ENCODE measurements around the gene RNFT2. TPM values are rescaled to one million over a fixed set of nuclear protein-coding genes. Genes with fewer than 3 reads are reported as not detected.

Gene RNFT2
- total RNA-seq, 2 experiments from 2014 or later, result 4.9 to 6.0 TPM

DNA sequence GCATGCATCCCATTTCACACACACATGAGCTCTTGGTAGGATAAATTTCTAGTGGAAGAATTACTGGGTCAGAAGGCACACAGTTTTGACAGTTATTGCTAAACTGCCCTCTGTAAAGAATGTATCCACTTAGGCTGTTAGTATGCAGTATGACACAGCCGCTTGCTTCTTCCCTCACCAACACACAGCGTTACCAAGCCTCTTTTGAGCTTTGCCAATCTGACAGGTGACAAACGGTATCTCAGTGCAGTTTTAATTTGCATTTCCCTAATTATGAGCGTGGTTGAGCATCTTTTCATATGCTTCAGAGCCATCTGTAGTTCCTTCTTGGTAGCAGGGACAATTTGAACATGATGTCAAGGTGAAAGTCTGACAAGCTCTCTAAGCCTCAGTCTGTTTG, 100.2 kb downstream of the RNFT2 start:
- no peak overlapping the region for H3K27ac Mint-ChIP-seq
- intact Hi-C loops (cut with DNase I, micrococcal nuclease), result no loop called here
- no peaks in the 10 kb centered on the region for H3K9me3 Mint-ChIP-seq

GRCh38 chr12:116839287-116839830, 101.2 kb downstream of the RNFT2 start:
- H3K27me3 ChIP-seq (ENCODE audit: control insufficient read depth in 1 of 2, insufficient read depth in 2 of 2, low read length in 2 of 2), result no peaks in the 10 kb centered on the region
- no peaks in the 10 kb centered on the region for H3K4me1 ChIP-seq (ENCODE audit: insufficient read depth, low read length)
- no peak overlapping the region for H3K27ac ChIP-seq (ENCODE audit: low read depth in 1 of 2, low read length in 2 of 2)
- ChIA-PET POLR2A (no interaction called here), CTCF (no interaction called here)
- H3K4me3 ChIP-seq (ENCODE audit: low read length), result no peak overlapping the region
- Mint-ChIP-seq H3K4me1 (ENCODE audit: low read depth) (no peaks in the 10 kb centered on the region), H3K36me3 (ENCODE audit: low read depth) (peaks cover 7% of the 10 kb centered on the region), H3K9me3 (no peaks in the 10 kb centered on the region), H3K4me3 (no peak overlapping the region), H3K27me3 (no peaks in the 10 kb centered on the region), H3K27ac (no peak overlapping the region)
- intact Hi-C loops (cut with DNase I, micrococcal nuclease), result no loop called here
- no peak for ATAC-seq (ENCODE audit: poor library complexity)
- DNase-seq, result no peak
- TF ChIP-seq CTCF (IDR thresholded peaks at IDR 0.05), result no peak
- H3K9me3 ChIP-seq (ENCODE audit: control insufficient read depth in 1 of 2, insufficient read depth in 1 of 2, low read length in 2 of 2), result no peaks in the 10 kb centered on the region
- H3K36me3 ChIP-seq (ENCODE audit: insufficient read depth, low read length), result peaks cover 3% of the 10 kb centered on the region

More for the DNA sequence above, 100.2 kb downstream of the RNFT2 start:
- Histone ChIP-seq H3K4me3 (ENCODE audit: low read length) (no peak overlapping the region), H3K4me1 (ENCODE audit: insufficient read depth, low read length) (no peaks in the 10 kb centered on the region), H3K36me3 (ENCODE audit: insufficient read depth, low read length) (peaks cover 3% of the 10 kb centered on the region), H3K27ac (ENCODE audit: low read depth in 1 of 2, low read length in 2 of 2) (no peak overlapping the region), H3K9me3 (ENCODE audit: control insufficient read depth in 1 of 2, insufficient read depth in 1 of 2, low read length in 2 of 2) (peaks cover 0 to 3% of the 10 kb centered on the region in 2 experiments), H3K27me3 (ENCODE audit: control insufficient read depth in 1 of 2, insufficient read depth in 2 of 2, low read length in 2 of 2) (no peaks in the 10 kb centered on the region)
- DNase-seq (no peak), ATAC-seq (ENCODE audit: poor library complexity) (no peak)
- Mint-ChIP-seq H3K4me3 (no peak overlapping the region), H3K4me1 (ENCODE audit: low read depth) (no peaks in the 10 kb centered on the region), H3K27me3 (no peaks in the 10 kb centered on the region), H3K36me3 (ENCODE audit: low read depth) (peaks cover 10% of the 10 kb centered on the region)
- no peak for TF ChIP-seq CTCF (IDR thresholded peaks at IDR 0.05)
- ChIA-PET POLR2A (no interaction called here), CTCF (no interaction called here)

- peaks cover 4% of the 10 kb centered on the region for H3K36me3 Mint-ChIP-seq (ENCODE audit: low read depth)
- no peaks in the 10 kb centered on the region for H3K27me3 ChIP-seq (ENCODE audit: control insufficient read depth in 1 of 2, insufficient read depth in 2 of 2, low read length in 2 of 2)
- no peak for TF ChIP-seq CTCF (IDR thresholded peaks at IDR 0.05)
Observed at GRCh38 chr12:116843085-116843484, 105.0 kb downstream of the RNFT2 start.

More at GRCh38 chr12:116843085-116843484, 105.0 kb downstream of the RNFT2 start:
- Histone ChIP-seq H3K9me3 (ENCODE audit: control insufficient read depth in 1 of 2, insufficient read depth in 1 of 2, low read length in 2 of 2) (no peaks in the 10 kb centered on the region), H3K4me3 (ENCODE audit: low read length) (no peak overlapping the region), H3K4me1 (ENCODE audit: insufficient read depth, low read length) (no peaks in the 10 kb centered on the region), H3K27ac (ENCODE audit: low read depth in 1 of 2, low read length in 2 of 2) (no peak overlapping the region), H3K36me3 (ENCODE audit: insufficient read depth, low read length) (no peaks in the 10 kb centered on the region)
- Mint-ChIP-seq H3K9me3 (no peaks in the 10 kb centered on the region), H3K27ac (no peak overlapping the region), H3K27me3 (no peaks in the 10 kb centered on the region), H3K4me1 (ENCODE audit: low read depth) (no peaks in the 10 kb centered on the region), H3K4me3 (no peak overlapping the region)
- intact Hi-C loops (cut with DNase I, micrococcal nuclease), result no loop called here
- ATAC-seq (ENCODE audit: poor library complexity), result no peak
- DNase-seq, result no peak
- POLR2A ChIA-PET, result no interaction called here
- CTCF ChIA-PET, result no interaction called here

All from CD4-positive, alpha-beta T cell (primary cell).